PC-3 (cell line): ENCODE measurements around the gene BDKRB2.

ENCODE experiments used
- EZH2 ChIP-seq: fragments of 300-600 bp; sonication (generic); IDR thresholded peaks from one replicate; pipeline ENCODE4 v1.6.1; 2017; ENCODE audit warnings: antibody characterized with exemption, mild to moderate bottlenecking, low read length; ENCODE audit not compliant: unreplicated experiment
- EZH2phosphoT487 ChIP-seq: fragments of 300-600 bp; sonication (generic); IDR thresholded peaks from 2 replicates; pipeline ENCODE4 v1.6.1; 2018; ENCODE audit warnings: mild to moderate bottlenecking, antibody characterized with exemption, low read length, borderline replicate concordance
- TF ChIP-seq, protein P1 (sequence below): fragments of 300-600 bp; sonication (generic); conservative IDR thresholded peaks from 2 replicates; pipeline ENCODE4 v1.5.1; 2017; ENCODE audit warnings: antibody characterized with exemption, low read depth, mild to moderate bottlenecking, low read length

DNA sequence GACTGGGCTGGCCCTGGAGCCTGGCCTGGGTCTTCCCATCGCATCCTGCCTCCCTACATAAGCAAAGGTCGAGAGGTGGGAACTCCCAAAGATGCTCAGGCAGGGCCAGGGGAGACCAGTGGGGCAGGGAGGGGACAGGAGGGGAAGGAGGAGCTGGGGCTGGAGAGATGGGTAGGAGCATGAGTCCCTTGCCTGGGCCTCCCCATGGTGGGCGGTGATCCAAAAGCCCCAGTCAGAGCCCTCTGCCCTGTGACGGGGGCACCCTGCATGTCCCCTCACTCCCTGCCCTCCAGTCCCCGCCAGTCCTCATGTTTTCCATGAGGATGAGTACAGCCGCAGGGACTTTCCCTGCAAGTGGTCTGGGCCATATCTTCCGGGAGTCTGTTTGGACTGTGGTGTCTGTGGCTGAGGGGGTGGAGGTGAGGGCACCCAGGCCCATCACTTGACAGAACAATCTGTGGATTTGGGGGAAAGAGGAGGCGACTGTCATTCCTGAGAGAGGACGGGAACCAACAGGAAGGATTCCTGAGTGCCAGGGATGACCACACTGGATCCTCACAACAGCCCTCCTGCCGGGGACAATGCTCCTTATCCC, 9.3 kb downstream of the BDKRB2 start:
- TF ChIP-seq, protein P1, sequence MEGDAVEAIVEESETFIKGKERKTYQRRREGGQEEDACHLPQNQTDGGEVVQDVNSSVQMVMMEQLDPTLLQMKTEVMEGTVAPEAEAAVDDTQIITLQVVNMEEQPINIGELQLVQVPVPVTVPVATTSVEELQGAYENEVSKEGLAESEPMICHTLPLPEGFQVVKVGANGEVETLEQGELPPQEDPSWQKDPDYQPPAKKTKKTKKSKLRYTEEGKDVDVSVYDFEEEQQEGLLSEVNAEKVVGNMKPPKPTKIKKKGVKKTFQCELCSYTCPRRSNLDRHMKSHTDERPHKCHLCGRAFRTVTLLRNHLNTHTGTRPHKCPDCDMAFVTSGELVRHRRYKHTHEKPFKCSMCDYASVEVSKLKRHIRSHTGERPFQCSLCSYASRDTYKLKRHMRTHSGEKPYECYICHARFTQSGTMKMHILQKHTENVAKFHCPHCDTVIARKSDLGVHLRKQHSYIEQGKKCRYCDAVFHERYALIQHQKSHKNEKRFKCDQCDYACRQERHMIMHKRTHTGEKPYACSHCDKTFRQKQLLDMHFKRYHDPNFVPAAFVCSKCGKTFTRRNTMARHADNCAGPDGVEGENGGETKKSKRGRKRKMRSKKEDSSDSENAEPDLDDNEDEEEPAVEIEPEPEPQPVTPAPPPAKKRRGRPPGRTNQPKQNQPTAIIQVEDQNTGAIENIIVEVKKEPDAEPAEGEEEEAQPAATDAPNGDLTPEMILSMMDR, result no peak
- TF ChIP-seq EZH2, result no peak
- TF ChIP-seq EZH2phosphoT487, result no peak
